Endothelial cell of umbilical vein (primary cell): ENCODE measurements around the gene SGK1. TPM values are rescaled to one million over a fixed set of nuclear protein-coding genes. Genes with fewer than 3 reads are reported as not detected.
"Not testable (repeated sequence)": the region's sequence is repeated elsewhere in the genome, so short reads cannot be mapped to it uniquely, and the experiment has no call there.

ENCODE experiments used
- BruUV-seq: library from RNA; stranded (reverse); fragments of 400-500 nt; replicated peaks from 2 replicates; lab custom pipeline; 2021; lab: Mats Ljungman, UMichigan
- CTCF ChIA-PET: fragments of 300-600, 350-600 bp; sonication (Branson Sonifier 250); formaldehyde crosslinking; loops from one replicate; lab custom pipeline; 2021; ENCODE audit warnings: antibody characterized with exemption, inconsistent platforms; lab: Charles Lee
- POLR2A ChIA-PET: fragments of 300-600, 350-600 bp; sonication (Branson Sonifier 250); formaldehyde crosslinking; loops from one replicate; lab custom pipeline; 2021; ENCODE audit warnings: antibody characterized with exemption, inconsistent platforms; lab: Charles Lee
- DNase-seq: peaks from one replicate; pipeline ENCODE4 v3.0.0-alpha.2; 2011; ENCODE audit warnings: low read depth, low spot score
- FAIRE-seq: peaks from 2 replicates; lab custom pipeline; 2011; peaks lifted over from hg19 to GRCh38; lab: Jason Lieb, UNC
- H2AFZ ChIP-seq: 2 replicates; pipeline ENCODE4 v1.6.0; 2012; ENCODE audit warnings: low read depth, low read length, control low read depth, inconsistent platforms
- H3K27ac ChIP-seq: 2 replicates; pipeline ENCODE4 v1.5.1; 2011; ENCODE audit warnings: low read depth, mild to moderate bottlenecking, control low read depth, low read length, moderate library complexity; ENCODE audit not compliant: insufficient read depth
- H3K27me3 ChIP-seq, 2 experiments: 2 replicates each; pipeline versions ENCODE4 v1.6.0 to v1.6.1; 2011; ENCODE audit warnings: low read length in 2 of 2, mixed read lengths in 1 of 2; ENCODE audit not compliant: control insufficient read depth in 2 of 2, insufficient read depth in 2 of 2
- H3K36me3 ChIP-seq, 2 experiments: 2 replicates in 1 of 2; 3 replicates in 1 of 2; pipeline ENCODE4 v1.5.1; 2011; ENCODE audit warnings: low read length in 2 of 2, mild to moderate bottlenecking in 1 of 2, moderate library complexity in 1 of 2; ENCODE audit not compliant: control insufficient read depth in 2 of 2, insufficient read depth in 2 of 2; ENCODE audit errors: extremely low read depth in 1 of 2
- H3K4me1 ChIP-seq: 3 replicates; pipeline ENCODE4 v1.5.1; 2011; ENCODE audit warnings: mild to moderate bottlenecking, low read length; ENCODE audit not compliant: control insufficient read depth, insufficient read depth; ENCODE audit errors: extremely low read depth
- H3K4me2 ChIP-seq: 2 replicates; pipeline ENCODE4 v1.6.1; 2011; ENCODE audit warnings: low read length, control low read depth, mixed read lengths; ENCODE audit not compliant: insufficient read depth
- H3K4me3 ChIP-seq, 3 experiments: fragments of 200-600 bp in 1 of 3; sonication (generic), shearing (Covaris generic) in 1 of 3; replicated peaks in 1 of 3; 2 replicates each; pipeline ENCODE4 v1.5.1; 2011 to 2016; ENCODE audit warnings: control low read depth in 3 of 3, low read length in 3 of 3, mild to moderate bottlenecking in 2 of 3, inconsistent platforms in 1 of 3, low read depth in 1 of 3, moderate library complexity in 1 of 3; ENCODE audit not compliant: insufficient read depth in 1 of 3
- H3K79me2 ChIP-seq: 2 replicates; pipeline ENCODE4 v1.6.0; 2012; ENCODE audit warnings: low read length, inconsistent platforms; ENCODE audit not compliant: control insufficient read depth, insufficient read depth
- H3K9ac ChIP-seq: replicated peaks from 2 replicates; pipeline ENCODE3; 2011; ENCODE audit warnings: low read length, control low read depth; ENCODE audit not compliant: insufficient read depth; ENCODE audit errors: extremely low read depth
- H3K9me1 ChIP-seq: replicated peaks from 3 replicates; pipeline ENCODE4 v1.6.0; 2011; ENCODE audit warnings: mild to moderate bottlenecking, low read length; ENCODE audit not compliant: control insufficient read depth, insufficient read depth; ENCODE audit errors: extremely low read depth
- H3K9me3 ChIP-seq: replicated peaks from 2 replicates; pipeline ENCODE4 v1.5.1; 2012; ENCODE audit warnings: low read length, inconsistent platforms; ENCODE audit not compliant: control insufficient read depth, insufficient read depth
- H4K20me1 ChIP-seq: replicated peaks from 2 replicates; pipeline ENCODE3; 2011; ENCODE audit warnings: mild to moderate bottlenecking, low read length; ENCODE audit not compliant: control insufficient read depth, insufficient read depth; ENCODE audit errors: extremely low read depth
- EZH2 ChIP-seq: IDR thresholded peaks from 2 replicates; pipeline ENCODE4 v1.6.1; 2012; ENCODE audit warnings: borderline replicate concordance, low read depth, mild to moderate bottlenecking, moderate library complexity, low read length, inconsistent platforms; ENCODE audit not compliant: severe bottlenecking
- FOS ChIP-seq: IDR thresholded peaks from 2 replicates; pipeline ENCODE4 v1.6.1; 2011; ENCODE audit warnings: mild to moderate bottlenecking, low read length, moderate library complexity, borderline replicate concordance; ENCODE audit not compliant: insufficient read depth
- GATA2 ChIP-seq: IDR thresholded peaks from 2 replicates; pipeline ENCODE4 v1.7.0; 2011; ENCODE audit warnings: low read depth, mild to moderate bottlenecking, moderate library complexity, mixed read lengths, low read length; ENCODE audit not compliant: insufficient read length, insufficient read depth
- JUN ChIP-seq: IDR thresholded peaks from 2 replicates; pipeline ENCODE4 v1.6.1; 2011; ENCODE audit warnings: borderline replicate concordance, low read depth; ENCODE audit not compliant: insufficient read length, insufficient read depth
- MAX ChIP-seq: IDR thresholded peaks from 2 replicates; pipeline ENCODE4 v1.6.1; 2011; ENCODE audit not compliant: insufficient read depth, insufficient read length
- MYC ChIP-seq: IDR thresholded peaks from one replicate; pipeline ENCODE4 v1.6.1; 2011; ENCODE audit warnings: mild to moderate bottlenecking, low read depth, low read length
- POLR2A ChIP-seq: IDR thresholded peaks from 2 replicates; pipeline ENCODE4 v1.6.1; 2012; ENCODE audit warnings: low read depth, mild to moderate bottlenecking, control low read depth, low read length
- POLR2AphosphoS5 ChIP-seq: IDR thresholded peaks from 2 replicates; pipeline ENCODE4 v1.6.1; 2012; ENCODE audit warnings: low read depth, mild to moderate bottlenecking, control low read depth, low read length, moderate library complexity; ENCODE audit not compliant: insufficient read depth
- dilution Hi-C: fragments of 300-500 bp; cut with MboI; formaldehyde crosslinking; loops from one replicate; pipeline ENCODE4 v1.15.0; 2019; ENCODE audit warnings: low sequenced_read_pairs; ENCODE audit not compliant: extremely low pct_ligation_motif_present
- intact Hi-C: fragments of 100-400 bp; cut with micrococcal nuclease; formaldehyde crosslinking; loops from one replicate; pipeline ENCODE4 v1.10.0; 2022
- polyA plus RNA-seq, 4 experiments: library from polyadenylated mRNA; depleted of rRNA in 3 of 4; stranded (reverse) in 3 of 4; unstranded in 1 of 4; fragments of >200 nt; gene quantifications; 2 replicates each; pipeline versions ENCODE4 v1.2.1 to v1.2.3, GENCODE V29; 2011 to 2012; ENCODE audit warnings: missing spikeins in 1 of 4
- total RNA-seq: library from RNA; stranded (reverse); gene quantifications from 2 replicates; pipeline ENCODE4 v1.2.3, GENCODE V29; 2021

Gene SGK1
- total and polyA plus RNA-seq, 2 donors (not counting 3 experiments of a cell fraction or from before 2014, with no cell fraction given), result 121 to 128 TPM

GRCh38 chr6:134192609-134193008, 125.3 kb downstream of the SGK1 start:
- H3K36me3 ChIP-seq, BruUV-seq, H3K4me2 ChIP-seq, H2AFZ ChIP-seq, H3K4me1 ChIP-seq, DNase-seq, H3K4me3 ChIP-seq, H3K27ac ChIP-seq, FAIRE-seq, H3K27me3 ChIP-seq, H3K9me3 ChIP-seq, intact Hi-C loops, H3K9me1 ChIP-seq, H3K79me2 ChIP-seq, H3K9ac ChIP-seq, POLR2A ChIA-PET, dilution Hi-C loops, H4K20me1 ChIP-seq: not testable (repeated sequence)
- CTCF ChIA-PET, result interaction anchor here (0.6 to 2.5 kb wide), 2 partner anchors 13 to 366 kb away, joined by 3 to 10 read pairs; no protein-coding TSS in a partner anchor

- no peak overlapping the region for H3K4me2 ChIP-seq
- CTCF ChIA-PET, result interaction anchor here (0.7 kb wide), 1 partner anchor 751 kb away, joined by 3 read pairs; no protein-coding TSS in a partner anchor
- FAIRE-seq, result no peak
- dilution Hi-C loops (no loop called here), intact Hi-C loops (no loop called here)
- H3K27ac ChIP-seq, result no peak overlapping the region
- no peaks in the 10 kb centered on the region for H3K79me2 ChIP-seq
- no peaks in the 10 kb centered on the region for H3K36me3 ChIP-seq
- no peaks in the 10 kb centered on the region for H3K4me1 ChIP-seq
- no peaks in the 10 kb centered on the region for H4K20me1 ChIP-seq
- POLR2A ChIA-PET, result no interaction called here
- H2AFZ ChIP-seq, result no peak overlapping the region
- BruUV-seq, result no TSS peak
- no peak overlapping the region for H3K4me3 ChIP-seq
- no peak overlapping the region for H3K9ac ChIP-seq
- H3K9me3 ChIP-seq, result no peaks in the 10 kb centered on the region
- no peaks in the 10 kb centered on the region for H3K27me3 ChIP-seq
- H3K9me1 ChIP-seq, result no peaks in the 10 kb centered on the region
- TF ChIP-seq EZH2 (no peak), POLR2AphosphoS5 (no peak), MAX (no peak), MYC (no peak), JUN (no peak), GATA2 (no peak), FOS (no peak), POLR2A (no peak)
- no peak for DNase-seq
These were observed 127.0 kb downstream of the SGK1 start for GRCh38 chr6:134190883-134191282.
